Neural progenitor cell (in vitro differentiated cells): ENCODE measurements around the gene RASGRF2.

ENCODE experiments used
- EZH2phosphoT487 ChIP-seq: fragments of 200-600 bp; sonication (generic); IDR thresholded peaks from 2 replicates; pipeline ENCODE4 v1.6.1; 2017; ENCODE audit warnings: antibody characterized with exemption
- TF ChIP-seq, protein P1 (sequence below): fragments of 200-600 bp; sonication (generic); IDR thresholded peaks from 2 replicates; pipeline ENCODE4 v1.5.1; 2017; ENCODE audit warnings: antibody characterized with exemption, mild to moderate bottlenecking

DNA sequence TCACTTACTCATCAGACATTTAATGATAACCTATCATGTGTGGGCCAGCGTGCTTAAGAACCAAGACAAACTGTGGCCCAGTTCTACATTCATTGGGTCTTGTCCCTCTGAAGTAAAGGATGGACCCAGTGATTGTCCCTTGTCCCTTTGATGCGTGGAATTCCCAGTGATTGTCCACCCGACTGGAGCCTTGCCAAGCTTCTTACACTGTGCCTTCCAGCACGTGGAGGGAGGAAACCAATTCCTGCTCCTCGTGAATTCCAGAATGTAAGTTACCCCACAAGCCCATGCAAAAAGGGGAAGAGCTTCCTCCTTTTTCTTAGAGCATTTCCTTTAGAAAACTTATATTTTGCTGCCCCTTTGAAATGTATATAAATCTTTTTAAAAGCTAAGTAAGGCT lies 280.8 kb downstream of the RASGRF2 start:
- TF ChIP-seq, protein P1, sequence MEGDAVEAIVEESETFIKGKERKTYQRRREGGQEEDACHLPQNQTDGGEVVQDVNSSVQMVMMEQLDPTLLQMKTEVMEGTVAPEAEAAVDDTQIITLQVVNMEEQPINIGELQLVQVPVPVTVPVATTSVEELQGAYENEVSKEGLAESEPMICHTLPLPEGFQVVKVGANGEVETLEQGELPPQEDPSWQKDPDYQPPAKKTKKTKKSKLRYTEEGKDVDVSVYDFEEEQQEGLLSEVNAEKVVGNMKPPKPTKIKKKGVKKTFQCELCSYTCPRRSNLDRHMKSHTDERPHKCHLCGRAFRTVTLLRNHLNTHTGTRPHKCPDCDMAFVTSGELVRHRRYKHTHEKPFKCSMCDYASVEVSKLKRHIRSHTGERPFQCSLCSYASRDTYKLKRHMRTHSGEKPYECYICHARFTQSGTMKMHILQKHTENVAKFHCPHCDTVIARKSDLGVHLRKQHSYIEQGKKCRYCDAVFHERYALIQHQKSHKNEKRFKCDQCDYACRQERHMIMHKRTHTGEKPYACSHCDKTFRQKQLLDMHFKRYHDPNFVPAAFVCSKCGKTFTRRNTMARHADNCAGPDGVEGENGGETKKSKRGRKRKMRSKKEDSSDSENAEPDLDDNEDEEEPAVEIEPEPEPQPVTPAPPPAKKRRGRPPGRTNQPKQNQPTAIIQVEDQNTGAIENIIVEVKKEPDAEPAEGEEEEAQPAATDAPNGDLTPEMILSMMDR: no peak
- TF ChIP-seq EZH2phosphoT487: no peak
